ENCODE data around the gene NLGN3. TPM values are rescaled to one million over a fixed set of nuclear protein-coding genes. Genes with fewer than 3 reads are reported as not detected.

Gene NLGN3
- total RNA-seq, 4 donors from 2014 or later, result 1.7 to 3.1 (median 2.8) TPM

GRCh38 chrX:71128915-71129765 lies 15.5 kb upstream of the NLGN3 start:
- peak; percentile 66 for ATAC-seq
- TF ChIP-seq POLR2A (IDR thresholded peaks at IDR 0.05), result no peak
- TF ChIP-seq, protein P1, sequence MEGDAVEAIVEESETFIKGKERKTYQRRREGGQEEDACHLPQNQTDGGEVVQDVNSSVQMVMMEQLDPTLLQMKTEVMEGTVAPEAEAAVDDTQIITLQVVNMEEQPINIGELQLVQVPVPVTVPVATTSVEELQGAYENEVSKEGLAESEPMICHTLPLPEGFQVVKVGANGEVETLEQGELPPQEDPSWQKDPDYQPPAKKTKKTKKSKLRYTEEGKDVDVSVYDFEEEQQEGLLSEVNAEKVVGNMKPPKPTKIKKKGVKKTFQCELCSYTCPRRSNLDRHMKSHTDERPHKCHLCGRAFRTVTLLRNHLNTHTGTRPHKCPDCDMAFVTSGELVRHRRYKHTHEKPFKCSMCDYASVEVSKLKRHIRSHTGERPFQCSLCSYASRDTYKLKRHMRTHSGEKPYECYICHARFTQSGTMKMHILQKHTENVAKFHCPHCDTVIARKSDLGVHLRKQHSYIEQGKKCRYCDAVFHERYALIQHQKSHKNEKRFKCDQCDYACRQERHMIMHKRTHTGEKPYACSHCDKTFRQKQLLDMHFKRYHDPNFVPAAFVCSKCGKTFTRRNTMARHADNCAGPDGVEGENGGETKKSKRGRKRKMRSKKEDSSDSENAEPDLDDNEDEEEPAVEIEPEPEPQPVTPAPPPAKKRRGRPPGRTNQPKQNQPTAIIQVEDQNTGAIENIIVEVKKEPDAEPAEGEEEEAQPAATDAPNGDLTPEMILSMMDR (IDR thresholded peaks at IDR 0.05), result peak in 3 of 4 experiments; percentile 49 to 76 (median 59)
- H3K4me1 ChIP-seq, result peaks cover 0 to 6% (median 0%) of the 10 kb centered on the region in 3 donors
- WGBS, 2 donors (ENCODE audit: low coverage in 1 of 2), result 45 to 48% methylated on average over 3 to 7 of the region's 18 CpGs
- H3K9me3 ChIP-seq, result no peaks in the 10 kb centered on the region
- no peaks in the 10 kb centered on the region for H3K27me3 ChIP-seq
- H3K36me3 ChIP-seq, result peaks cover 0 to 100% of the 10 kb centered on the region in 2 donors
- H3K4me3 ChIP-seq, result no peak overlapping the region
- no peak overlapping the region for H3K27ac ChIP-seq

DNA sequence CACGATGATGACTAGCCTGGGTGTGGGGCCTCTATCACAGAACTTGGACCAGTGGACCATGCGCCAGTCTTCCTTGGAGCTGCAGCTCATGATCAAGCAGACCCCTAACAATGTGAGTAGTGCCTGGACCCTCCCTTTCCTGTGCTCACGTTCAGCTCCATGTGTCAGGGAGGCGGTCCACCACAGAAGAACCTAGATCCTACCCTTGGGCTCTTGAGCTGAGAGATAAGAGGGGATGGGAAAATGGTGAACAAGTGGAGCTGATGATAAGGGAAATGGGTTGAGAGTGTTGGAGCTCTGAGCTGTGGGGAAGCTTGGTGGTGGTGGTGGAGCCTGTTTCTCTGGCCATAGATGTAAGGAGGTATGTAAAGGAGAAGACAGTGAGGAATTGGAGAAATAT lies 13.1 kb upstream of the NLGN3 start:
- no peaks in the 10 kb centered on the region for H3K9me3 ChIP-seq
- 100% methylated on average over 1 of the region's 4 CpGs; no CpG with 5 or more reads in 1 of the 2 donors for WGBS, 2 donors (ENCODE audit: low coverage in 1 of 2)
- ATAC-seq, result no peak
- TF ChIP-seq POLR2A (IDR thresholded peaks at IDR 0.05) (no peak), EP300 (IDR thresholded peaks at IDR 0.05) (no peak), POLR2AphosphoS5 (IDR thresholded peaks at IDR 0.05) (no peak)
- no peak overlapping the region for H3K27ac ChIP-seq
- H3K27me3 ChIP-seq, result no peaks in the 10 kb centered on the region
- H3K4me1 ChIP-seq, result peaks cover 0 to 6% (median 0%) of the 10 kb centered on the region in 3 donors
- no peak overlapping the region for H3K4me3 ChIP-seq
- peaks cover 0 to 100% of the 10 kb centered on the region in 2 donors for H3K36me3 ChIP-seq

DNA sequence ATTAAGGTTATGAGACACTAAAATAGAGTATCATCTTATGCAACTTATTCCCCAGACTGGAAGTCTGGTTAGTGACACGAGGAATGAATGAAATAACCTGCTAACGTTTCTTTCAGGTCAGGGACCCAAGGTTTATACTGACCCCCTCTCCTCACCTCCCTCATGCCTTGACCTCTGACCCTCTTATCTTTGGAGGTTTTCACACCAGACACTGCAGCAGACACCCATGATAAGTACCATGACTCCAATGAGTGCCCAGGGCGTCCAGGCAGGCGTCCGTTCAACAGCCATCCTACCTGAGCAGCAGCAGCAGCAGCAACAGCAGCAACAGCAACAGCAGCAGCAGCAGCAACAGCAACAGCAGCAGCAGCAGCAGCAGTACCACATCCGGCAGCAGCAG lies 4.2 kb upstream of the NLGN3 start:
- H3K4me1 ChIP-seq, result peaks cover 0 to 24% (median 0%) of the 10 kb centered on the region in 3 donors
- H3K27ac ChIP-seq, result no peak overlapping the region
- peaks cover 0 to 74% of the 10 kb centered on the region in 2 donors for H3K36me3 ChIP-seq
- TF ChIP-seq POLR2A (IDR thresholded peaks at IDR 0.05), result no peak
- TF ChIP-seq POLR2AphosphoS5 (IDR thresholded peaks at IDR 0.05), result no peak
- no peak for TF ChIP-seq EP300 (IDR thresholded peaks at IDR 0.05)
- TF ChIP-seq, protein P1 (IDR thresholded peaks at IDR 0.05), result no peak
- H3K4me3 ChIP-seq, result no peak overlapping the region
- 63% methylated on average over 2 of the region's 6 CpGs; no CpG with 5 or more reads in 1 of the 2 donors for WGBS, 2 donors (ENCODE audit: low coverage in 1 of 2)
- no peaks in the 10 kb centered on the region for H3K27me3 ChIP-seq
- ATAC-seq, result no peak
- no peaks in the 10 kb centered on the region for H3K9me3 ChIP-seq

DNA sequence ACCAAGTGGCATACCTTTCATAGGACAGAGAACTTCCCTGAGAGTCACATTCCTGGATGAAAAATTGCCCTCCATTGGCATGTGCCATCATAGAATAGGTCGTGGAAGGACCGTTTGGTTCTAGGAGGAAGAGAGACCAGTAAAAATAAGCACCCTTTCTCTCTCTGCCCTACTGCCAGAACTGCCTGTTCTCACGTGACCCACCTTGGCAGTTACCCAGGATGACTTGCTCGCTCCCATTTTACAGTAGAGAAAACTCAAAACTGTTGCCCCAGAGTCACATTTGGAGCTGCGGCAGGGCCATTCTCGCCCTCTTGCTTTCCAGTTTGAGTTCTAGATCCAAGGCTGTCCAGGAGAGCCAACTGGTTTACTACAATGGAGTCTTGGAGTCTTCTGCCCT lies 1.1 kb upstream of the NLGN3 start:
- Histone ChIP-seq H3K27me3 (no peaks in the 10 kb centered on the region), H3K4me1 (peaks cover 0 to 29% (median 0%) of the 10 kb centered on the region in 3 donors), H3K4me3 (no peak overlapping the region), H3K9me3 (no peaks in the 10 kb centered on the region), H3K36me3 (peaks cover 0 to 43% of the 10 kb centered on the region in 2 donors), H3K27ac (no peak overlapping the region)
- 57% methylated on average over 5 of the region's 6 CpGs; no CpG with 5 or more reads in 1 of the 2 donors for WGBS, 2 donors (ENCODE audit: low coverage in 1 of 2)
- no peak for ATAC-seq
- TF ChIP-seq EP300 (IDR thresholded peaks at IDR 0.05) (no peak), POLR2AphosphoS5 (IDR thresholded peaks at IDR 0.05) (no peak)

DNA sequence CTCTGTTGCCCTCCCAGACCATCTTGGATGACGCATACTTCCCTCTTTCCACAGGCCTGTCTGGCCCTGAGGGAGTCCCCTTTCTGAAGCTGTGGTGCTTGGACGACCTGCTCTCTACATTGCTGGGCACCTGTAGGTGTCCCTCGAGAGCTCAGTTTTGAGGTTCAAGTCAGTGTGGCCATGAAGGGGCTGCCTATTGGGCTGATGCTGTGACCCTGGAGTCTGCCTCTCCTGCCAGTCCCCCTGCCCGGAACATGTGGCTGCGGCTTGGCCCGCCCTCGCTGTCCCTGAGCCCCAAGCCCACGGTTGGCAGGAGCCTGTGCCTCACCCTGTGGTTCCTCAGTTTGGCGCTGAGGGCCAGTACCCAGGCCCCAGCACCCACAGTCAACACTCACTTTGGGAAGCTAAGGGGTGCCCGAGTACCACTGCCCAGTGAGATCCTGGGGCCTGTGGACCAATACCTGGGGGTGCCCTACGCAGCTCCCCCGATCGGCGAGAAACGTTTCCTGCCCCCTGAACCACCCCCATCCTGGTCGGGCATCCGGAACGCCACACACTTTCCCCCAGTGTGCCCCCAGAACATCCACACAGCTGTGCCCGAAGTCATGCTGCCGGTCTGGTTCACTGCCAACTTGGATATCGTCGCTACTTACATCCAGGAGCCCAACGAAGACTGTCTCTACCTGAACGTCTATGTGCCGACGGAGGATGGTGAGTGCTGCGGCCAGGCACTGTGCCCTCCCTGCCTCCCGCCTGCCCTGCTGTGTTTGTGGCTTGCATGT lies 3.0 kb downstream of the NLGN3 start:
- Histone ChIP-seq H3K27me3 (no peaks in the 10 kb centered on the region), H3K27ac (no peak overlapping the region), H3K9me3 (no peaks in the 10 kb centered on the region), H3K4me3 (no peak overlapping the region), H3K36me3 (peaks cover 0 to 2% of the 10 kb centered on the region in 2 donors), H3K4me1 (peaks cover 0 to 29% (median 0%) of the 10 kb centered on the region in 3 donors)
- TF ChIP-seq, protein P1 (IDR thresholded peaks at IDR 0.05), result no peak
- no peak for TF ChIP-seq POLR2AphosphoS5 (IDR thresholded peaks at IDR 0.05)
- TF ChIP-seq EP300 (IDR thresholded peaks at IDR 0.05), result no peak
- TF ChIP-seq POLR2A (IDR thresholded peaks at IDR 0.05), result no peak
- ATAC-seq, result no peak
- 85% methylated on average over 10 of the region's 28 CpGs; no CpG with 5 or more reads in 1 of the 2 donors for WGBS, 2 donors (ENCODE audit: low coverage in 1 of 2)
